GM18867 (cell line): Measurements from ENCODE around the gene TGM2.

Source experiments
- ATAC-seq: cut with Tn5 transposase; IDR thresholded peaks from one replicate; pipeline ENCODE4 v1.9.1; 2021; ENCODE audit warnings: mild to moderate bottlenecking, moderate library complexity; ENCODE audit not compliant: unreplicated experiment

Gene TGM2

DNA sequence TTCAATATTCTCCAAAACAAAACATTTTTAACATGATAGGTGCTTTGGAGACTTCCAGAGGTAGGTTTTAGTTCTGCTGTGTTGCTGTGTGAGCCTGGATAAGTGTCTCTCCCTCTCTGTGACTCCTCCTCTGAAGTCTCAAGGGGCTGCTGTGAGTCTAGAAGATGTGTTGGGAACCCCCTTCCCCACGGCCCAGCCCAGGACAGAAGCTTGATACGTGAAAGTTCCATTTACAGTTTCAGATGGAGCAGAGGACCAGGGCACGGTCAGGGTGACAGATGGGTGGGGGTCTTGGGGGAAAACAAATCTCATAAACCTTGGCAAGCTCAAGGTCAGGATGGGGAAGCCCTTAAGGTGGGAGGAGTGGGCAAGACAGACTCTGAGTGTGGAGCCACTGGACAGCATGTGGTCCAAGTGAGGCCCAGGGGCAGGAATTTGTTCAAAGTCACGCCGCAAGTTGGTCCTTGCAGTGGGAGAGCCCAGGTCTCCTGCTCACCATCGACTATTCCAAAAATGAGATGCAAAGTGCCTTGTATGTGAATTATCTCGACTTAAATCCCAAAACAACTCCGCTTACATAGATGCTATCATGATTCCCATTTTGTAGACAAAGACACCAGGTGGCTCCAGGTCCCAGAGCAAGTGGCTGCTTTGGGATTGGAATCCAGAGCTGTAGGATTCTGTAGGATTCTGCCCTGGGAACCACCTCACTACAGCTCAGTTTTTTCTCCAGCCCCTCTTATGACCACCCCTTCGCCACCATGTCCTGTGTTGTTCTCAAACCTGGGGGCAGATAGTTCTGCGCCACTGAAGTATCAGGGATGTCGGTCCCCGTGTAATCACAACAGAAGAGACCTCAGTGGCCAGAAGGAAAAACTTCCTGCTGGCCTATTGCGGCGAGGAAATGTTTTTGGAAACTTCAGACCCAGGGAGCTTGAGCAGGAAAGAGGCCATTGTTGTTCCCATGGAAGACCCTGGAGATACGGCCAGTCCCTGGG lies 1.9 kb downstream of the TGM2 start:
- no peak for ATAC-seq

GRCh38 chr20:38162149-38162548 lies 2.9 kb downstream of the TGM2 start:
- ATAC-seq: no peak

- no peak for ATAC-seq
These were observed 3.7 kb downstream of the TGM2 start for GRCh38 chr20:38161412-38161774.

- no peak for ATAC-seq
These were observed 4.9 kb downstream of the TGM2 start for GRCh38 chr20:38159957-38160756.

GRCh38 chr20:38159566-38159956 lies 5.5 kb downstream of the TGM2 start:
- no peak for ATAC-seq

- ATAC-seq: no peak
These were observed 6.2 kb downstream of the TGM2 start for GRCh38 chr20:38158701-38159351.

DNA sequence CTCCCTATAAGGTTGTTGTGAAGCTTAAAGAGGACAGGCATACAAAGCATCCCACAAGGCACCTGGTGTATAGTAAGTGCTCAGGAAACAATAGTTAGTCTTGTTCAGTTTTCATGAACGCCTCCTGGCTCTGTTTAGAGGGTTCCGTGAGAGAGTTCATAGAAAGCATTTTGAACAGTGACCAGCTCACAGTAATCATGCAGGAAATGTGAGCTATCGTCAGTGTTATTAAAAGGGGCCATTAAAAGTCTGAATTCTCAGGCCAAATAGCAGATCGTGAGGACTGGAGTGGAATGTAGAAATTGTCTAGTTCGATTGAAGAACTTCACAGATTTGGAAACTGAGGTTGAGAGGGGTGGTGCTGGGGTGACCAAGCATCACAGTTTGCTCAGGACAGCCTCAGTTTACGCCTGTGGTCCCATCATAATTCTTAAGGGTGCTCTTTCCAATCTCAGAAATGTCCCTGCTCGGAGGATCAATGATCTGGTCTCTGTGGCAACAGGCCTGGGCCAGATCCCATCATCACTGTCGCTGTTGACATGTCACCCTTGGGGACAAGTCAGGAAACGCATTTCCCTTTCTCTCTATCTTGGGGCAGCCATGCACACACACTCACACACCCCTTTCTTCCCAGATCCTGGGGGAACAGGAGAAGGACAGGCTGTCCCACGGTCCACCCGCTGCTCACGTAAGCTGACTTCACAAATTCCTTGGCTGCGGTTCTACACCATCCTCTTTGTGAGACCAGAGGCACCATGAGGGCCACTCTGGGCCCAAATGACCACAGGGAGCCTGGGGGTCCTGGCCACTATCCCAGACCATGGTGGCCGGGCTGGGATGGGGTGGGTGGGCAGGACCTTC lies 7.2 kb downstream of the TGM2 start:
- ATAC-seq: no peak

GRCh38 chr20:38156888-38157634 lies 8.0 kb downstream of the TGM2 start:
- no peak for ATAC-seq

DNA sequence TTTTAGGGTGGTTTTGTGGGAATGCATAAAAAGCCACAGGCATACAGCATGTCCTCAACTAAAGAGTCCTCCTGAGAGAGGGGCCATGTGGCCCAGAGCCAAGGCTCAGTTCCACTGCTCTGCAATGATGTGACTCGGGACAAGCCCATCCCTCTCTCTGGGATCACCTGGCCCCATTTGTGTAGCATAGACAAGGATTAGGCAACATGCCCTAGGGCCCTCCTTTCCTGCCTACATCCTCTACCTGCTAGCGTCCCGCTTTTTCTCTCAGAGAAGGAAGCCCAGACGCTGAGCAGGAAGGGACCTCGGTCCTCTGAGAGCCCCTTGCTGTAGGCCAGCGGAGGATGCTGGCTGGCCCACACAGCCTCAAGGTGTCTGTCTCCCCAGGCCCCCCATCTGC lies 8.8 kb downstream of the TGM2 start:
- ATAC-seq: no peak

DNA sequence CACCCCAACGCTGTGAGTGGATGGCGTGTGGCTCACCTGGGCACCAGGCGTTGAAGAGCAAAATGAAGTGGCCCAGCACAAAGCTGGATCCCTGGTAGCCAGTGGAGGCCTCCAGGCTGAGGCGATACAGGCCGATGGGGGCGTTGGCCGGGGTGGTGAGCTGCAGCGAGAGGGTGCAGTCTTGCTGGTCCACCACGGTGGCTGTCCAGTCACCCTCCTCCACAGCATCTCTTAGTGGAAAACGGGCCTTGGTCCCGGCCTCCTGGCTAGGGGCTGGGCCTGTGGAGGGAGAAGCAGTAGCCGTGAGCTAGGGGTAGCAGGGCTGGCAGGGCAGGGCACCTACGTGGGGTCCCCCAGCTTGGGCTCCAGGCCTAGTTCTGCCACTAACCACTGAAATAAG lies 9.3 kb downstream of the TGM2 start:
- no peak for ATAC-seq

- ATAC-seq: no peak
These were observed 11.7 kb downstream of the TGM2 start for GRCh38 chr20:38153401-38153800.

GRCh38 chr20:38152621-38153221 lies 12.3 kb downstream of the TGM2 start:
- peak; percentile 42 for ATAC-seq

DNA sequence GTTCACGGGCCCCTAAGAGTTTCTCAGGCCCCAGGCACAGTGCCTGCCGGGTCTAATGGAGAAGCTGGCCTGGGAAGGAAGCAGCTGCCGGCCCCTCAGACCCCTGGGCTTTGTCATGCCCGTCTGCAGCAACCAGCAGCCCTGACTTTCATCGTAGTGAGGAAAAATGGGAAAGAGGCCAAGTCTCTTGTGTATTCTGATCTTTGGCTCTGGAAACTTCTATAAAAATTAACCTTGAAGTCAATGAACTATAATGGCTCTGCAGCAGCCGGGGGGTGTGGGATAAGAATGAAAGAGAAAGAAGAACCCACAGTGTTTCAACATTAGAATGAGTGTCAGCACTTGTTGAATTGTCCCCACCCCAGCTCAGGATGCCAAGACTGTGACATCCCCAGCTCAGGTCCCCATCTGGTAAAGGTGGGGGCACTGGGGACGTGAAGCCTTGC lies 12.9 kb downstream of the TGM2 start:
- peak; percentile 47 for ATAC-seq

GRCh38 chr20:38151455-38151854 lies 13.6 kb downstream of the TGM2 start:
- no peak for ATAC-seq

GRCh38 chr20:38150335-38151170 lies 14.5 kb downstream of the TGM2 start:
- ATAC-seq: no peak

DNA sequence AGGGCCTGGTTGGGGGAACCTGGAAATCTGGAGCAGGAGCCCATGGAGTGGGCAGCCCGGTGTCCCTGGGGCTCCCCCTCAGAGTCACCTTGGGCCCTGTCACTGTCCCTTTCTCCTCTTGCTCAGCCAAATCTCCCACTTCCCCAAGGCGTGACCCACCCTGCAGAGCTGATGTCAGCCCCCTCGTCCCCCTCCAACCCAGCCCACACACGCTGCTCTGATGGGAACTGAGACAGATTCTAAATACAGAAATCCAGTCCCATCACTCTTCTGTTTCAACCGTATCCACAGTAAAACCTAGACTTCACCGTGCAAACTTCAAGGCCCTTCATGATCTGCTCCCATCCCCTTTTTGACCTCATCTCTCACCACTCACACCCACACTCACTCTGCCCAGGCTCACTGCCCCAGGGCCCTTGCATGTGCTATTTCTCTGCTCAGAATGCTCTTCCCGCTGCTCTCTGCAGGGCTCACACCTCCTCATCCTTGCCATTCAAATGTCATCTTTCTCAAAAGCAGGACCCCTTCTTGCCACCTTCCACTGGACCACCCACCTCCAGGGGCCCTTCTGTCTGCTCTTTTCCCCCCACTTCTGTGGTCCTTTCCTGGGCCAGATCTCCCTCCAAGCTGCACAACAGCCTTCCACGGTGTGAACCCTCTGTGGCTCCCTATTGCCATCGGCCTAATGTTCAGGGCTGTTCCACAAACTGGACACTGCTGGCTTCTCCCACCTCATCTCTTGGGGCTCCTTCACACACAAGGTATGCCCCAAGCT lies 16.6 kb downstream of the TGM2 start:
- ATAC-seq: no peak

DNA sequence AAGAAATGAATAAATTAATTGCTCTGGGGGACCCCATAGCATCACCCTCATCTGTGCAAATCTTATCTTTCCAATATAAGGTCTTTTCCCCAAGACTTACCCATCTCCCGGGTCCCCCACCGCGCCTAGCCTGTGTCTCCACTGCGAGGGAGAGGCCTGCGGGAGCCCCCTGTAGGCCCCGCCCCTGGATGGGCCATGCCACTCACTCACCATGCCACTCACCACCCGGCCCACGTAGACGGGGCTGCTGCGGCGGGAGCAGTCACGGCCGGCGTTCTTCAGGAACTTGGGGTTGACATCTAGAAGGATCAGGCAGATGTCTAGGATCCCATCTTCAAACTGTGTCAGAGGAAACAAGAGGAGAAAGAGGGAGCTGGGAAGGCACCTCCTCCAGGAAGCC lies 17.3 kb downstream of the TGM2 start:
- no peak for ATAC-seq

DNA sequence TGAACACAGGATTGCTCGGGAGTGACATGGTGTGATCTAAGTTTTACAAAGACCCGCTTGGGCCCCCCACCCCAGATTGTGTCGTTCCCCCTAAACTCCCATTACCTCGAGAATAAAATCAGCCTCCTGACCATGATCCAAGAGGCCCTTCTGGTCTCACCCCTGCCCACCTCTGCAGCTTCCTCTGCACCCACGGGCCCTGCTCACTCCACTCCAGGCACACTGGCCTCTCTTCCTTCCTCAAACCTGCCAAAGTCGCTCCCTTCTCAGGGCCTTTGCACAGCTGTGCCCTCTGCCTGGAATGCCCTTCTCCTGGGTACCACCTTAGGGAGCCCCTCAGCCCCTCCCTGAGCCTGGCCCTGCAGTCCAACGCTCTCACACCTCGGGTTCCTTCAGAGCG lies 17.9 kb downstream of the TGM2 start:
- ATAC-seq: no peak
